SK-N-SH (cell line): ENCODE measurements around the gene PRKCA.
A peak's percentile ranks its signal among the peaks of the same experiment; 100 is the strongest.

Experiments used
- EP300 ChIP-seq, 2 experiments: IDR thresholded peaks; 2 replicates each; pipeline versions ENCODE4 v1.4.0 to v1.6.1; 2012; ENCODE audit warnings: borderline replicate concordance in 1 of 2, low read depth in 1 of 2, low read length in 1 of 2
- MAX ChIP-seq: IDR thresholded peaks from 2 replicates; pipeline ENCODE4 v1.4.0; 2012; ENCODE audit warnings: low read depth
- PBX3 ChIP-seq: IDR thresholded peaks from 2 replicates; pipeline ENCODE4; 2012
- REST ChIP-seq: IDR thresholded peaks from 2 replicates; pipeline ENCODE4 v1.6.1; 2012; ENCODE audit warnings: mild to moderate bottlenecking, low read depth, low read length, moderate library complexity
- RFX5 ChIP-seq: IDR thresholded peaks from 2 replicates; pipeline ENCODE4 v1.6.1; 2012; ENCODE audit warnings: mild to moderate bottlenecking, improper control_type of control experiment, low read length
- TF ChIP-seq, protein P1 (sequence below): fragments of 200-600 bp; sonication (generic); IDR thresholded peaks from 2 replicates; pipeline ENCODE4 v1.6.1; 2017; ENCODE audit warnings: antibody characterized with exemption, mild to moderate bottlenecking, moderate library complexity

DNA sequence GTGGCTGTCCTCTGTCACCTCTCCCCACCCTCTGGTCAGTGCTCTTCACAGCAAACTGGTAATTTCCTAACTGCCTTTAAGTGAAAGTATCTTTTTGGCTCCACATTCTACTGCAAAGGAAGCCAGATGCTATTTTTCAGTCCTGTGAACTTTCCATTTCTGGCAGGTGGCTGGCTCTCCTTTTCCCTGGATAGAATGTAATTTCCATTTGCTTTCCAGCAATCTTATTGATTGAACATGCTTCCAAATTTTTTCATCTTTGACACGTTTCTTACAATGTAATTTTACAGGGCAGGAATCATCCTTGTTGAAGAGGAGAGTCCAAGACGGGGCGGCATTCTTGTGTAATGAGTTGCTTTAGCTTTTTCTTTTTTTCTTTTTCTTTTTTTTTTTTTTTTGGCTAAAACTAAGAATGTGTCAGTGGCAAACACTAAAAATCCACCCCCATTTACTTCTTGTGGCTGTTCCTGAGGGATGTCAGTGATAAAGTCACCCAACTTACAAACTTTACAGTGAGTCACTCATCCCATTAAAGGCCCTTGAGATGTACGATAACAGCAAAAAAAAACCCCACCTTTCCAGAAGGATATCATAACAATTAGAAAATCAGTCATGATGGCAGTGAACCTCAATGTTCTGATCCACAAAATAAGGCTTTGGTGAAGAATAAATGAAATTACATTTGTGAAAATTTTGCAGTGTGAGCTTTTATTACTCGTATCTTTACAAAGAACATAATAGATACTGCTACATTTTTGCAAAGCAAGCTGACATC lies 29.4 kb upstream of the PRKCA start:
- TF ChIP-seq, protein P1, sequence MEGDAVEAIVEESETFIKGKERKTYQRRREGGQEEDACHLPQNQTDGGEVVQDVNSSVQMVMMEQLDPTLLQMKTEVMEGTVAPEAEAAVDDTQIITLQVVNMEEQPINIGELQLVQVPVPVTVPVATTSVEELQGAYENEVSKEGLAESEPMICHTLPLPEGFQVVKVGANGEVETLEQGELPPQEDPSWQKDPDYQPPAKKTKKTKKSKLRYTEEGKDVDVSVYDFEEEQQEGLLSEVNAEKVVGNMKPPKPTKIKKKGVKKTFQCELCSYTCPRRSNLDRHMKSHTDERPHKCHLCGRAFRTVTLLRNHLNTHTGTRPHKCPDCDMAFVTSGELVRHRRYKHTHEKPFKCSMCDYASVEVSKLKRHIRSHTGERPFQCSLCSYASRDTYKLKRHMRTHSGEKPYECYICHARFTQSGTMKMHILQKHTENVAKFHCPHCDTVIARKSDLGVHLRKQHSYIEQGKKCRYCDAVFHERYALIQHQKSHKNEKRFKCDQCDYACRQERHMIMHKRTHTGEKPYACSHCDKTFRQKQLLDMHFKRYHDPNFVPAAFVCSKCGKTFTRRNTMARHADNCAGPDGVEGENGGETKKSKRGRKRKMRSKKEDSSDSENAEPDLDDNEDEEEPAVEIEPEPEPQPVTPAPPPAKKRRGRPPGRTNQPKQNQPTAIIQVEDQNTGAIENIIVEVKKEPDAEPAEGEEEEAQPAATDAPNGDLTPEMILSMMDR, result no peak
- TF ChIP-seq MAX, result no peak
- TF ChIP-seq PBX3, result peak; percentile 95
- peak; percentile 28 to 97; a peak in 3 of 4 replicates for TF ChIP-seq EP300 (IDR thresholded peaks at IDR 0.05; ENCODE audit: borderline replicate concordance in 1 of 2, low read depth in 1 of 2, low read length in 1 of 2)
- TF ChIP-seq REST, result peak; percentile 12; the same call in 1 of the 2 replicates
- TF ChIP-seq RFX5, result no peak
